GM21360 (cell line): ENCODE data around the gene MYO1D.
"Not testable (repeated sequence)": the region's sequence is repeated elsewhere in the genome, so short reads cannot be mapped to it uniquely, and the experiment has no call there.

Experiments used
- ATAC-seq: cut with Tn5 transposase; IDR thresholded peaks from one replicate; pipeline ENCODE4 v1.9.1; 2021; ENCODE audit warnings: mild to moderate bottlenecking, moderate library complexity; ENCODE audit not compliant: unreplicated experiment

Gene MYO1D

GRCh38 chr17:32821987-32822934 lies 54.7 kb downstream of the MYO1D start:
- not testable (repeated sequence) for ATAC-seq

GRCh38 chr17:32820440-32820839 lies 56.5 kb downstream of the MYO1D start:
- no peak for ATAC-seq

DNA sequence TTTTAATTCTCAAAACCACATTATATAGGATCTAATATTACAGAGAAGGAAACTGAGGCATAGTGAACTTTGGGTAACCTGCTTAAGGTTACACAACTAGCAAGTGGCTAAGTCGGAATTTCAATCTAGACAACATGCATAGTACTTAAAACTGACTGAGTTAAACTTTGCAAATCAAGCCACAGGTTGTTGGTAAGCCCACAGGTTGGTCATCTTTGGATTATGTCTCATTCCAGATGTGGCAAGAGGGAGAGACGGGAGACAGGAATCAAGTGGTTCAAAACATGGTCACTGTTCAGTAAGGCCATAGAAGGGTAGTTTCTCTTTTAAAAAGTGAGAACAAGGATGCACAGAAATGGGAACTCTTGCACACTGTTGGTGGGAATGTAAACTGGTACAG lies 57.1 kb downstream of the MYO1D start:
- ATAC-seq, result no peak

- ATAC-seq, result no peak
Measured at GRCh38 chr17:32819035-32819434, 57.9 kb downstream of the MYO1D start.

- no peak for ATAC-seq
Measured at GRCh38 chr17:32815460-32815859, 61.5 kb downstream of the MYO1D start.

GRCh38 chr17:32814836-32815235 lies 62.1 kb downstream of the MYO1D start:
- no peak for ATAC-seq

GRCh38 chr17:32813021-32813420 lies 63.9 kb downstream of the MYO1D start:
- ATAC-seq, result no peak

- no peak for ATAC-seq
Measured at GRCh38 chr17:32810690-32811089, 66.2 kb downstream of the MYO1D start.

DNA sequence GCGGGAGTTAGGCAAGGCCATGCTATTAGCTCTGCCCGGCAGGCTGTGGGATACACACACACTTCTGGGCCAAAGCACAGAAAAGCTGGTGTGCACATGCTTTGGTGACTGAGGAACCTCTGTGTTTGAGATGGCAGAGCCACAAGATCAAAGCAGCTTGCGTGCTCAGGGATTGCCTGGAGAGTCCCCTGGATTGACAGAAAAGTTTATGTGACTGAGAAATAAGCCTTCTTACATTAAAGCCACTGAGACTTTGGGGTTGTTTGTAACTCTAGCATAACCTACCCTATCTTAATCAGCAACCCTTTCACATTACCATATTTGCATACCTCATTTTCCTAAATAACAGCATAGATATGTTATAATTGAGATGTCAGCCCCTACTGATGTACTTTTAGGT lies 69.3 kb downstream of the MYO1D start:
- no peak for ATAC-seq

DNA sequence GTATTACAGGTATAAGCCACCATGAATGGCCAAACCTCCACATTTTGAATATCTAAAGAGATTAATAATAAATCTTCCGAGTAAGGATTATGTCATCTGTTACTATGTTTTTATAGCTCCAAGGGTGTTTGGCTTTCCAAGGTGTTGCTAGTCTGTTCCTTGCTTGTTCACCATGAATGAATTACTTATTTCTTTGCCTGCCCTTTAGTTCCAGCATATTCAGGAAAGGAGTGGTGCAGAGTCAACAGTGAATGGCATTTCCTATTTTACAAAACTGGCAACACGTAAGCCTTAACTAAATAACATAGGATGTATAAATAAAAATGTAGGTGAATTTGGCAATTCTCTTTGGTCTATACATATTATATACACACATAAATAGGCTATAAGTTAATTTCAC lies 70.3 kb downstream of the MYO1D start:
- no peak for ATAC-seq

DNA sequence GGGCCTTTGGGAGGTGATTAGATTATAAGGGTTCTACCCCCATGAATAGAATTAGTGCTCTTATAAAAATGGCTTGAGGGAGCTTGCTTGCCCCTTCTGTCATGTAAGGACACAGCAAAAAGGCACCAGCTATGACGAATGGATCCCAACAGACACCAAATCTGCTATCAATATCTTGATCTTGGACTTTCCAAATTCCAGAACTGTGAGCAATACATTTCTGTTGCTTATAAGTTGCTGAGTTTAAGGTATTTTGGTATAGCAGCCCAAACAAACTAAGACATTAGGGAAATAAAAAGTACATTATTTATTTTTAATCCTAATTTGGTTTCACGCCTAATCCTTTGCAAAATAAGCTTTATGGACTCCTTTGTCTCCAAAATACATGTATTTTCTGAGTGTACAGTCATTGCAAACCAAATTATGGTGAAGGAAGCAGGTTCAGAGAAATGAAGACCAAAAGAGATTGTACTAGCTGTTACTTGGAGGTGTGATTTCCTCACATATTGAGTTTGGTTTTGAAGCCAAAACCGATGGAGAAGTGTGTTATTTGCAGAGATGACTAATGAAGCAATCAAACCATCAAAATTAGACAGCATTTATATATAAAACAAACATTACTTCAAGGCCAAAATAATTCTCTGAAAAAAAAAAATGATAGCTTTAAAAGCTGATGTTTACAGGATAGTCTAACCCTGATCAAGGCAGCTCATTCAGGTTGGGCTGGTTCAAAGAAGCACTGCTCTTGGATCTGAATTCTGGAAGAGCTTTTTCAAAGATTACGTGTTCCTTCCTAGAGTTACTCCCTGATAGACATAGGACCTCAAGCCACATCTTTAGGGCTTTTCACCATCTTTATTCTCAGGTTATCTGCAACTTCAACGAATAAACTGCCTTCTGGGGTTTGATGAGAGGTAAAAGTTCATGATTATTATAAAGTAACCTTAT lies 71.6 kb downstream of the MYO1D start:
- no peak for ATAC-seq

DNA sequence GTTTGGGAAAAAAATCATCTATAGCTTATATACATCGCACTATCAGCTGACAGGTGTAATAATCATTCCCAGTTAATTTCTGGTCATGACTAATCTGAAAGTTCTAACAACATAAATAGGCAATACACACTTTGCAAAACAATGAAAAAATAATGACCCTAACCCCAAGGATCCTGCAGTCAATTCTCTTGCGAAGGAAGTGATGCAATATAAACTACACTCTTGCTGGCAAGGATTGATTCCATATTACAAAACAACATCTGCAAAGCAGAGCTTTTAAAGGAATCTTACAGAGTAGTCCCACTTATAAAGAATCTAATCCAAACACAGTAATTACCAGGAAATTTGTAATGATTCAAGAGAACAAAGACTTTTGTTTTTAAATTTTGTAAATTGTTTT lies 73.4 kb downstream of the MYO1D start:
- no peak for ATAC-seq

DNA sequence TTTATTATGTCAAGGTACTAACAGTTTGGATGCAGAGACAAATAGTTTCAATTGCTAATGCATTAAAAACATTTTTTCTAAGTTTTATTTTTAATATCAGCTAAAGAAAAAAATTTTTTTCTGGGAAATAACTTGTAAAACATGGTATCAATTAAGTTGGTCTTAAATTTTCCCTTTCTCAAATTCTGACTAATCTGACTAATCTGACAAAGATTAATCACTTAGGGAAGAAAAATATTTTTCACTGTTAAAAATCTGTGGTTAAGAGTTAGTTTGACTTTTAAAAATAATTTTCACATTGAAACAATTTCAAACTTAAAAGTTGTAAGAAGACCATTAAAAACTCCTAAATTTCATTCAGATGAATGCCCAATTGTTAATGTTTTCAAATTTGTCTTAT lies 74.6 kb downstream of the MYO1D start:
- ATAC-seq, result no peak

- no peak for ATAC-seq
Measured at GRCh38 chr17:32801641-32802040, 75.3 kb downstream of the MYO1D start.

DNA sequence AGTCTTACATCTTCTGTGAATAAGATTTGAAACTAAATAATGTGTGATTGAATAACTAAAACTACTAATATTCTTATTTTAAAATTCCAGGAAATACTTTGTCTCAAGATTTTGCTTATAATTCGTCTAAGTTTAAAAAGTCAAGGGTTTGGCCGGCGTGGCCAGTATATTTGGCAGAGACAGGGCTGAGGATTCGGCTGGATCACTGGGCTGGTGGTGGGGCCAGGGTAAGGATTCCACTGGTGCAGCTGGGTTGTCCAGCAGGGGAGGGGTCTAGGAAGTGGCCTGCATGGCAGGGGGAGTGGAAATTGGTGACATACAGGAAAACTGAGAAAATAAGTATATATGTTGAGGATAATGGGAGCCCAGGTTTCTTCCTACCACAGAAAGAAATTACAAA lies 75.7 kb downstream of the MYO1D start:
- ATAC-seq, result no peak

- no peak for ATAC-seq
Measured at GRCh38 chr17:32798938-32799337, 78.0 kb downstream of the MYO1D start.

DNA sequence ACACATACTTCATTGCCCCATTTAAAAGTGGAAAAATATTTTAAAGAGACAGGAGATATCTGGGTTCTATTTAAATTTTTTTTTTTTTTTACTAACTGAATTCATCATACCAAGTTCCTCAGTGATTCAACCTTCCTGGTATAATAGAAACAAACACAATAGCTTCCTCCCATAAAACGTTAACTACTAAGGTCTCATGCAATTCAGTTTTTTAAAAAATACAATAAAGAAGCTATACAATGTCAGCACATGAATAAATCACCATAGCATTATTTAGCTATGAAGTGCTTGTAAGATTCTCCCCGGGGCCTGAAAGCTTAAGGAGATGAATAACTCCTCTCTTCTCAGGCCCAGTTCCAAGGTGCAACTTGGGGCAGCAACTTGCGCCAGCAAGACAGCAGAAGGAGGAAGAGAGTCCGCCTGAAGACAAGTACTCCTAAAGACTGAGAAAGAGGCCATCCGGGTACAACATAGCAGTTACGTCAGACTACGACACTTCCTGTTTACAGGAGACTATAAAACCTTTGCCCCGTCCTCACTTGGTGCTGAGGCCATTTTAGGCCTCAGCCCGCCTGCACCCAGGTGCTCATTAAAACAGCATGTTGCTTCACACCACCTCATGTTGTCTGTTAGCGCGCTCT lies 81.5 kb downstream of the MYO1D start:
- ATAC-seq, result no peak

- no peak for ATAC-seq
Measured at GRCh38 chr17:32794533-32795246, 82.2 kb downstream of the MYO1D start.

DNA sequence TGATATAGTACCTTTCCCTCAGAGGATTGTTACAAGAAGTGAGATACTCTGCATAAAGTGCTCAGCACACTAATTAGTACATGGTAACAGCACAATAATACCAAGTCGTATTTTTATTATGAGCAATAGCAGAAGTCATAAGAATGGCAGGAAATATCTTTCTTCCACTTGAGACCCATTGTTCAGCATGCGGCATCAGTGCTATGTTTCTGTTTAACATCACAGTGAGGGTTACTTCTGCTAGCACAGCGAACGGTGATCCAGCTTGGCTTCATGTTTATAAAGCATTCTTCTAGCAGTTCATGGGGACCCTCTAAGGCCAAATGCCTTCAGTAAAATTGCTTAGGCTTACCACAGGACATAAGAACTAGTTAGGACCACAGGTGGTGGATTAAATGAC lies 83.1 kb downstream of the MYO1D start:
- no peak for ATAC-seq

DNA sequence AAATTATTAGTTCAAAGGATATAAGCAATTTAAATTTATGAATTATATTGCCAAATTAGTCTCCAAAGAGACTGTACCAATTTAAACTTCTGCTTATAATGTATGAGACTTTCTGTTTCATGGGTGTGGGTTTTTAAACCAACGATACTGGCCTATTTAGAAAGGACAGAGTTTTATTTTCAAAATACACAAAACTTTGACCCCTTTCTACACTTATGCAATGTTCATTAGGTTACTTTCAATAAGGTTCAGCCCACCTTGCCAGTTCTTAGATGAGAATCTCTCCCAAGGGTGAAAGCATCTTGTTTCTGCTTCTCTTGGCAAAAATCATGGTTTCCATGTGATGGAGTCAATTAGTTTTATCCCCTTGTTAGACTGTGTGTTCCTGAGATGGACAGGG lies 84.7 kb downstream of the MYO1D start:
- ATAC-seq, result no peak

- ATAC-seq, result no peak
Measured at GRCh38 chr17:32786169-32786568, 90.8 kb downstream of the MYO1D start.
